Osteocyte (in vitro differentiated cells): ENCODE results near the gene TMEM61. TPM values are rescaled to one million over a fixed set of nuclear protein-coding genes. Genes with fewer than 3 reads are reported as not detected.
A peak's percentile ranks its signal among the peaks of the same experiment; 100 is the strongest.

Experiments
- DNase-seq: peaks from one replicate; pipeline ENCODE4 v3.0.0; 2021; ENCODE audit warnings: mixed read lengths; ENCODE audit not compliant: unreplicated experiment; ENCODE audit errors: extremely low spot score
- H3K27ac Mint-ChIP-seq: one replicate; pipeline ENCODE4 v1.8.0; 2021; ENCODE audit warnings: mild to moderate bottlenecking, mixed read lengths; ENCODE audit not compliant: unreplicated experiment
- H3K27me3 Mint-ChIP-seq: one replicate; pipeline ENCODE4 v1.8.0; 2021; ENCODE audit warnings: mixed read lengths; ENCODE audit not compliant: unreplicated experiment
- H3K36me3 Mint-ChIP-seq: one replicate; pipeline ENCODE4 v1.8.0; 2021; ENCODE audit warnings: mixed read lengths; ENCODE audit not compliant: unreplicated experiment
- H3K4me1 Mint-ChIP-seq: one replicate; pipeline ENCODE4 v1.8.0; 2021; ENCODE audit warnings: mixed read lengths; ENCODE audit not compliant: unreplicated experiment
- H3K4me3 Mint-ChIP-seq: one replicate; pipeline ENCODE4 v1.8.0; 2021; ENCODE audit warnings: mild to moderate bottlenecking, moderate library complexity, mixed read lengths; ENCODE audit not compliant: unreplicated experiment
- H3K9me3 Mint-ChIP-seq: one replicate; pipeline ENCODE4 v1.8.0; 2021; ENCODE audit warnings: mixed read lengths; ENCODE audit not compliant: unreplicated experiment
- total RNA-seq: library from RNA; stranded (reverse); gene quantifications from 2 replicates; pipeline ENCODE4 v1.2.1, GENCODE V29; 2021
- TF ChIP-seq, protein P1 (sequence below): fragments of 200-600 bp; sonication (generic); IDR thresholded peaks from 2 replicates; pipeline ENCODE4 v1.5.0; 2021; ENCODE audit warnings: antibody characterized with exemption, mild to moderate bottlenecking, moderate library complexity

Gene TMEM61
- total RNA-seq, 1 donor from 2014 or later = not detected

DNA sequence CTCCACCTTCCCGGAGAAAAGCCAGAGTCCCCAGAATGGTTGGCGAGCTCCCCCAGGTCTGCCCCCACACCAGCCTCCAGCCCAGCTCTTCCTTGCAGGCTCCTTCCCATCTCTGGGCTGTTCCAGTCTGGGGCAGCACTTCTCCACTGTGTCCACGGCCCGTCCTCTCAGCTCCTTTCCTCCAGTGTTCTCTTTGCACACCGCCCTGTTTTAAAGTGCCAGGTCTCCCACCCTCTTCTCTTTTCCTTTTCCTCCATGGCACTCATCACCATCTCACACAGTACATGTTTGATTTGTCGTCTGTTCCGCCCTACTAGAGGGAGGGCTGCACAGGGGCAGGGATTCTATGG lies 52.8 kb downstream of the TMEM61 start:
- TF ChIP-seq, protein P1, sequence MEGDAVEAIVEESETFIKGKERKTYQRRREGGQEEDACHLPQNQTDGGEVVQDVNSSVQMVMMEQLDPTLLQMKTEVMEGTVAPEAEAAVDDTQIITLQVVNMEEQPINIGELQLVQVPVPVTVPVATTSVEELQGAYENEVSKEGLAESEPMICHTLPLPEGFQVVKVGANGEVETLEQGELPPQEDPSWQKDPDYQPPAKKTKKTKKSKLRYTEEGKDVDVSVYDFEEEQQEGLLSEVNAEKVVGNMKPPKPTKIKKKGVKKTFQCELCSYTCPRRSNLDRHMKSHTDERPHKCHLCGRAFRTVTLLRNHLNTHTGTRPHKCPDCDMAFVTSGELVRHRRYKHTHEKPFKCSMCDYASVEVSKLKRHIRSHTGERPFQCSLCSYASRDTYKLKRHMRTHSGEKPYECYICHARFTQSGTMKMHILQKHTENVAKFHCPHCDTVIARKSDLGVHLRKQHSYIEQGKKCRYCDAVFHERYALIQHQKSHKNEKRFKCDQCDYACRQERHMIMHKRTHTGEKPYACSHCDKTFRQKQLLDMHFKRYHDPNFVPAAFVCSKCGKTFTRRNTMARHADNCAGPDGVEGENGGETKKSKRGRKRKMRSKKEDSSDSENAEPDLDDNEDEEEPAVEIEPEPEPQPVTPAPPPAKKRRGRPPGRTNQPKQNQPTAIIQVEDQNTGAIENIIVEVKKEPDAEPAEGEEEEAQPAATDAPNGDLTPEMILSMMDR = no peak
- Mint-ChIP-seq H3K27ac (no peak overlapping the region), H3K4me3 (no peak overlapping the region), H3K4me1 (peaks cover 10% of the 10 kb centered on the region), H3K9me3 (no peaks in the 10 kb centered on the region), H3K27me3 (peaks cover 42% of the 10 kb centered on the region), H3K36me3 (no peaks in the 10 kb centered on the region)
- DNase-seq = no peak

DNA sequence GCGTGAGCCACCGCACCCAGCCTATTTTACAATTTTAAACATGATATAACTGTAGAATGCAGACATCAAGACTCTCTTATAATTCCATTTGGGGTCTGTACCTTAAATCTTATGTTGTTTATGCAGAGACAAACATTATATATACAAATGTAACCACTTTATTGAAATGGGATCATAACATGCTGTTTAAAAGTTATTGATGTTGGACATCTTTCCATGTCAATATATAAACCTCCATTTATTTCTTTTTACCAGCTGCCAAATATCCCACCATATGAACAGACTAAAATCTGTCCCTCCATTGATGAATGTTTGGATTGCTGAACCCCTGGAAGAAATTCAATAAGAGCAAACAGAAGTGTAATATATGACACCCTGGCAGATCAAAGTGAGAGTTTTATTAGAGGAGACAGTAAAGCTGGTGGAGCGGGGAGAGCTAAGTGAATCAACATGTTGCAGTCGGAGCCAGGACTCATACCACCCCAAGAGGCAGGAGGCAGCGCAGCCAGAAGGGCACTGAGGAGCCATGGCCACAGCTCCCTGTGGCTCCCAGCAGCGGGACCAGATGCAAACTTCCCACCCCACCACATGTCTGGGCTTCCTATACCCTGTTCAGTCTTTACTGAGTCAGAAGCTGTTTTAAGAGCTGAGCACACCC lies 54.2 kb downstream of the TMEM61 start:
- Mint-ChIP-seq H3K27ac (no peak overlapping the region), H3K4me1 (peaks cover 18% of the 10 kb centered on the region), H3K9me3 (no peaks in the 10 kb centered on the region), H3K4me3 (no peak overlapping the region), H3K36me3 (no peaks in the 10 kb centered on the region), H3K27me3 (peaks cover 55% of the 10 kb centered on the region)
- DNase-seq = no peak
- TF ChIP-seq, protein P1 = peak; percentile 9

DNA sequence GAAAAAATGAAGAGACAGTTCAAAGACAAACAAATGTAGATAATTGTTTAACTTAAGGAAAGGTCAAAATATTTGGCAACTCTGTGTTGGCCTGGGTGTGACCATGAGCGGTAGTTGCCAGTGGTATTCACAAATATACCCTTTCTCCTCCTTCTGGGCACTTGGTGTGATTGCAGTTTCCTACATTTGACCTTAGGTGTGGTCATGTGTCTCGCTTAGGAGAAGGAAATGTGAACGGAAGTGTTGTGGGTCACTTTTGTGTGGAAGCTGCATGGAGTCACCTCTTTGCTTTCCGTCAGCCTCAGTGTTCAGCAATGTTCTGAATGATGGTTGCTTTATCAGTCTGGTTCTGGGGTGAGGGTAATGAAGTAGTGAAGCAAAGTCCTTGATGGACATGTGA lies 55.5 kb downstream of the TMEM61 start:
- Mint-ChIP-seq H3K27me3 (peaks cover 61% of the 10 kb centered on the region), H3K27ac (no peak overlapping the region), H3K4me3 (no peak overlapping the region), H3K9me3 (no peaks in the 10 kb centered on the region), H3K4me1 (peaks cover 29% of the 10 kb centered on the region), H3K36me3 (no peaks in the 10 kb centered on the region)
- no peak for DNase-seq
- TF ChIP-seq, protein P1 = no peak

DNA sequence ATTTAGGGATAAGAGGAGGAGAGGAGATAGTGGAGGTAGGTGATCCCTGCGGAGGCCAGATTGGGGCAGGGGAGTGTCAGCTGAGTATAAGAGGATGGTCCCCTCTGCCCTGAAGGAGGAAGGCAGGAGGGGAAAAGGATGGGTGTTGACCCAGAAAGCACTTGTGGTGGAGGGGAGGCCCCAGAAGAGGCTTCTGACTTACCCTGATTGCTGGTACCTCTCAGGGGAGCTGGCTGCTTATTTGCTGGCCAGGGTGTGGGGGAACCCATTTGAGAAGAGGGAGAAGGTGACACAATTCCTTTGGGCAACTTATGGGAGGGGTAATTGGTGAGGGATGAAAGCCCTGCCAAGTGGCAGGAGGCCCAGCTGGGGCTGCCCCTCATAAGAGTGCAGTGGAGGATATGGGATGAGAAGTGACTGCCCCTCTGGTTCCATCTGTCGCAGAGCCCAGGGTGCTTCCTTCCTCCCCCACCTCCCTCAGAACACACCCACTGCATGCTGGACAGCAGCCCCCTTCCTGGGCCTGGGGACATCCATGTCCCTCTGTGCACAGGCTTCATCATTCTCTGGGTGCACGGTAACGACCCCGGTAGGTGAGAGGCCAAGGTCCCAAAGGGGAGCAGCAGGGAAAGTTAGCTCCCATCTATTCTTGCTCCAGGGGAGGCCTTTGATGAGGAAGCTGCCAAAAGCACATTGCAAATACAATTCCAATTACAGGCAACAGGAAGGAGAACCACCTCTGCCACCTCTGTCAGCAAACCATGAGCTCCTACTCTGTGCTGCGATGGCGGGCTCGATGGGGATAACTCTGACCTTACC lies 57.5 kb downstream of the TMEM61 start:
- Mint-ChIP-seq H3K4me3 (no peak overlapping the region), H3K9me3 (no peaks in the 10 kb centered on the region), H3K27me3 (peaks cover 70% of the 10 kb centered on the region), H3K4me1 (peaks cover 29% of the 10 kb centered on the region), H3K36me3 (peaks cover 3% of the 10 kb centered on the region), H3K27ac (no peak overlapping the region)
- TF ChIP-seq, protein P1 = no peak
- DNase-seq = no peak

DNA sequence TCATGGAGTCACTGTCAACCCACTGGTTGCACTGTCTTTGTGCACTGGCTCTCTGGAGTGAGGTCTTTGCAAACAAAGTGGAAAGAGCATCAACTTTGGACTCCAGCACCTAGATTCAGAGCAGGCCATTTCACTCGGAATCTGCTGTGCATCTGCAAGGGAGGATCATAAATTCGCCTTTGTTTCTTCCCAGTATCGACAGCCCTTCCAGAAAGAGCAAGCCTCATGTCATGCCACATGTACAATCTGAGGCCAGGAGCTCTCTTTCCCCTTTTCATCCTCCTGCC lies 58.1 kb downstream of the TMEM61 start:
- H3K36me3 Mint-ChIP-seq = peaks cover 3% of the 10 kb centered on the region
- no peak overlapping the region for H3K27ac Mint-ChIP-seq
- H3K9me3 Mint-ChIP-seq = no peaks in the 10 kb centered on the region
- no peak overlapping the region for H3K4me3 Mint-ChIP-seq
- peaks cover 29% of the 10 kb centered on the region for H3K4me1 Mint-ChIP-seq
- H3K27me3 Mint-ChIP-seq = peaks cover 66% of the 10 kb centered on the region
- no peak for DNase-seq
- TF ChIP-seq, protein P1 = no peak
